Measurements from ENCODE around the gene FAAP20. TPM values are rescaled to one million over a fixed set of nuclear protein-coding genes. Genes with fewer than 3 reads are reported as not detected.

FAAP20 gene
- total and polyA plus RNA-seq, 9 of the 15 experiments (the other 6 are each of a cell fraction or from before 2014, with no cell fraction given): 0.58 to 143 (median 9.9) TPM

GRCh38 chr1:2205191-2205952, 10.8 kb upstream of the FAAP20 start (continued):
- TF ChIP-seq, protein P1, sequence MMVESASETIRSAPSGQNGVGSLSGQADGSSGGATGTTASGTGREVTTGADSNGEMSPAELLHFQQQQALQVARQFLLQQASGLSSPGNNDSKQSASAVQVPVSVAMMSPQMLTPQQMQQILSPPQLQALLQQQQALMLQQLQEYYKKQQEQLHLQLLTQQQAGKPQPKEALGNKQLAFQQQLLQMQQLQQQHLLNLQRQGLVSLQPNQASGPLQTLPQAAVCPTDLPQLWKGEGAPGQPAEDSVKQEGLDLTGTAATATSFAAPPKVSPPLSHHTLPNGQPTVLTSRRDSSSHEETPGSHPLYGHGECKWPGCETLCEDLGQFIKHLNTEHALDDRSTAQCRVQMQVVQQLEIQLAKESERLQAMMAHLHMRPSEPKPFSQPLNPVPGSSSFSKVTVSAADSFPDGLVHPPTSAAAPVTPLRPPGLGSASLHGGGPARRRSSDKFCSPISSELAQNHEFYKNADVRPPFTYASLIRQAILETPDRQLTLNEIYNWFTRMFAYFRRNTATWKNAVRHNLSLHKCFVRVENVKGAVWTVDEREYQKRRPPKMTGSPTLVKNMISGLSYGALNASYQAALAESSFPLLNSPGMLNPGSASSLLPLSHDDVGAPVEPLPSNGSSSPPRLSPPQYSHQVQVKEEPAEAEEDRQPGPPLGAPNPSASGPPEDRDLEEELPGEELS (CRISPR knock-in tag; IDR thresholded peaks at IDR 0.05; ENCODE audit: borderline replicate concordance): peak; percentile 95; the same call in 1 of the 2 replicates
- TF ChIP-seq MGA (IDR thresholded peaks at IDR 0.05) (peak; percentile 99), ZNF324 (CRISPR knock-in tag; IDR thresholded peaks at IDR 0.05) (no peak), SMAD2 (IDR thresholded peaks at IDR 0.05; ENCODE audit: low read depth, low read length) (no peak), KAT2B (IDR thresholded peaks at IDR 0.05; ENCODE audit: low read depth, low read length) (no peak), SP1 (CRISPR knock-in tag; IDR thresholded peaks at IDR 0.05) (peak; percentile 82), ZZZ3 (IDR thresholded peaks at IDR 0.05) (no peak), CBX1 (IDR thresholded peaks at IDR 0.05; ENCODE audit: low read depth) (peak; percentile 73; the same call in 1 of the 2 replicates)
- TF ChIP-seq, protein P2, sequence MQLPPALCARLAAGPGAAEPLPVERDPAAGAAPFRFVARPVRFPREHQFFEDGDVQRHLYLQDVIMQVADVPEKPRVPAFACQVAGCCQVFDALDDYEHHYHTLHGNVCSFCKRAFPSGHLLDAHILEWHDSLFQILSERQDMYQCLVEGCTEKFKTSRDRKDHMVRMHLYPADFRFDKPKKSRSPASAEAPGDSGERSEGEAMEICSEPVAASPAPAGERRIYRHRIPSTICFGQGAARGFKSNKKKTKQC (CRISPR knock-in tag; IDR thresholded peaks at IDR 0.05): peak; percentile 93
- TF ChIP-seq, protein P3, sequence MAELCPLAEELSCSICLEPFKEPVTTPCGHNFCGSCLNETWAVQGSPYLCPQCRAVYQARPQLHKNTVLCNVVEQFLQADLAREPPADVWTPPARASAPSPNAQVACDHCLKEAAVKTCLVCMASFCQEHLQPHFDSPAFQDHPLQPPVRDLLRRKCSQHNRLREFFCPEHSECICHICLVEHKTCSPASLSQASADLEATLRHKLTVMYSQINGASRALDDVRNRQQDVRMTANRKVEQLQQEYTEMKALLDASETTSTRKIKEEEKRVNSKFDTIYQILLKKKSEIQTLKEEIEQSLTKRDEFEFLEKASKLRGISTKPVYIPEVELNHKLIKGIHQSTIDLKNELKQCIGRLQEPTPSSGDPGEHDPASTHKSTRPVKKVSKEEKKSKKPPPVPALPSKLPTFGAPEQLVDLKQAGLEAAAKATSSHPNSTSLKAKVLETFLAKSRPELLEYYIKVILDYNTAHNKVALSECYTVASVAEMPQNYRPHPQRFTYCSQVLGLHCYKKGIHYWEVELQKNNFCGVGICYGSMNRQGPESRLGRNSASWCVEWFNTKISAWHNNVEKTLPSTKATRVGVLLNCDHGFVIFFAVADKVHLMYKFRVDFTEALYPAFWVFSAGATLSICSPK (IDR thresholded peaks at IDR 0.05; ENCODE audit: borderline replicate concordance): no peak
